ENCODE data around the gene LIPA.

DNA sequence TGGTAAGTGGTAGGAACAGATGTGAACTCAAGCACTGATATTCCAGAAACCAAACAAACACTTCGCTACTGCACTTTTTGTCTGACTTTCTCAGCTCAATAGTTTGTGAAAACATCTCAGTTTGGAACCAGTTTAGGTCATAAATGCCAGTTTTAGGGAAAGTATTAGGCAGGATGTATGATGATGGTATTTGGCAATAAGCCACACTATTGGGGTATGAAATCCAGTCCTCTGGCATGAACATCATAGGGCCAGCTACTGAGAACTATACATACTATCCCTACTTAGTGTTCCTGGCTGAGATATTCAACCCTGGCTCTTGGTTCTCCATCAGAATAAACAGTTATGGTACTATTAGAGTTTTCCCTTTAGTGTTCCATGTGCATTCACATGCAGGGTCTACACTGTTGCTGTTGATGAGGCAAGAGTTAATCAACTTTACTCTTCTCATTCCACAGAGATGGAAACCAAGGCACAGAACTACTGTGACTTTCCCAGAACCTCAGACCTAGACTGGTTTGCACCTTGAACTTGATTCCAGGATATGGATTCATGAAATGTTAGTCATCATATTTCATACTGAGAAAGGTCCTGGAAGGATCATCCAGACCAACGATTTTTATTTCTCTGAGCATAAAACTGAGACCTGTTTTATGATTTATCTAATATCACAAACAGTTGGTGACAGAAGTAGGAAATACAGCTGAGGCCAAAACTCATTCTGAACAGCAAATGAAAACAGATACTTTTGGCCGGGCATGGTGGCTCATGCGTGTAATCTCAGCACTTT, 30.2 kb upstream of the LIPA start:
- no peak for TF ChIP-seq EZH2 (IDR thresholded peaks at IDR 0.05; ENCODE audit: borderline replicate concordance, low read depth, low read length, poor library complexity, severe bottlenecking)
- TF ChIP-seq, protein P1, sequence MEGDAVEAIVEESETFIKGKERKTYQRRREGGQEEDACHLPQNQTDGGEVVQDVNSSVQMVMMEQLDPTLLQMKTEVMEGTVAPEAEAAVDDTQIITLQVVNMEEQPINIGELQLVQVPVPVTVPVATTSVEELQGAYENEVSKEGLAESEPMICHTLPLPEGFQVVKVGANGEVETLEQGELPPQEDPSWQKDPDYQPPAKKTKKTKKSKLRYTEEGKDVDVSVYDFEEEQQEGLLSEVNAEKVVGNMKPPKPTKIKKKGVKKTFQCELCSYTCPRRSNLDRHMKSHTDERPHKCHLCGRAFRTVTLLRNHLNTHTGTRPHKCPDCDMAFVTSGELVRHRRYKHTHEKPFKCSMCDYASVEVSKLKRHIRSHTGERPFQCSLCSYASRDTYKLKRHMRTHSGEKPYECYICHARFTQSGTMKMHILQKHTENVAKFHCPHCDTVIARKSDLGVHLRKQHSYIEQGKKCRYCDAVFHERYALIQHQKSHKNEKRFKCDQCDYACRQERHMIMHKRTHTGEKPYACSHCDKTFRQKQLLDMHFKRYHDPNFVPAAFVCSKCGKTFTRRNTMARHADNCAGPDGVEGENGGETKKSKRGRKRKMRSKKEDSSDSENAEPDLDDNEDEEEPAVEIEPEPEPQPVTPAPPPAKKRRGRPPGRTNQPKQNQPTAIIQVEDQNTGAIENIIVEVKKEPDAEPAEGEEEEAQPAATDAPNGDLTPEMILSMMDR (conservative IDR thresholded peaks at IDR 0.05; ENCODE audit: low read depth, low read length): no peak

Data from A673 (cell line).